ENCODE measurements around the gene TNFRSF1B. TPM values are rescaled to one million over a fixed set of nuclear protein-coding genes. Genes with fewer than 3 reads are reported as not detected.

TNFRSF1B gene
- total RNA-seq, 2 donors from 2014 or later = 13.7 to 28.7 TPM

DNA sequence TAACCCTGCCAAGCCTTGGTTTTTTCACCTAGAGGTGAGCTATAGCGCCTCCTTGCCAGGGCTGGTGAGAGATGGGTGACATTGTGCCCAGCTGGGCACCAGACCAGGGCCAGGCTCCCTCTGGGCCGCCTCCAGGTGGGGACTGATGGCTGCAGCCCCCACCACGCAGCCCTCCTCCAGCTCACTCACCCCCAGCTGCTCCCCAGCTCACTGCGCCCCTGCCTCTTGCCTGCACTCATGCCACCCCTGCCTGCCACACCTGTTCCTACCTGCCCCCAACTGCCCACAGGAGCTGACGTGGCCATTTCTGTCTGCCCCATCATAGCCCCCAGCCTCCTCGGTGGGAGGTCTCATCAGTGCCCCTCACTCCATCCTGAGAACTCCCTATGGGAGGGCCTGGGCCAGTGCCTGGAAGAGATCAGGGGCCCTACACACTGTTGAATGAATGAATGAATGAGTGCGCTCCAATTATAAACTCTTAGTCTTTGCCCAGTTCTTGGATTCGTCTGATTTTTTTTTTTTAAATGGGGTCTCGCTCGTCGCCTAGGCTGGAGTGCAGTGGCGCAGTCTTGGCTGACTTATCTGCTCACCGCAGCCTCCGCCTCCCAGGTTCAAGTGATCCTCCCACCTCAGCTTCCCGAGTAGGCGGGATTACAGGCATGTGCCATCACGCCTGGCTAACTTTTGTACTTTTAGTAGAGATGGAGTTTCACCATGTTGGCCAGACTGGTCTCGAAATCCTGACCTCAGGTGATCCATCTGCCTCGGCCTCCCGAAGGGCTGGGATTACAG lies 36.6 kb downstream of the TNFRSF1B start:
- ATAC-seq = no peak
- Histone ChIP-seq H3K4me3 (no peak overlapping the region), H3K27me3 (no peaks in the 10 kb centered on the region), H3K27ac (no peak overlapping the region), H3K9me3 (no peaks in the 10 kb centered on the region), H3K36me3 (replicated peaks in 1 of 2; ENCODE audit: insufficient read depth in 1 of 2, low read depth in 2 of 2) (no peaks in the 10 kb centered on the region), H3K4me1 (no peaks in the 10 kb centered on the region)
- intact Hi-C loops (cut with DNase I) = loop anchor here (2.0 kb wide), 1 partner anchor 81 kb away; no protein-coding TSS in a partner anchor
- WGBS, 2 donors = 82 to 83% methylated on average over 16 to 20 of the region's 20 CpGs
- DNase-seq = no peak
- TF ChIP-seq, protein P1, sequence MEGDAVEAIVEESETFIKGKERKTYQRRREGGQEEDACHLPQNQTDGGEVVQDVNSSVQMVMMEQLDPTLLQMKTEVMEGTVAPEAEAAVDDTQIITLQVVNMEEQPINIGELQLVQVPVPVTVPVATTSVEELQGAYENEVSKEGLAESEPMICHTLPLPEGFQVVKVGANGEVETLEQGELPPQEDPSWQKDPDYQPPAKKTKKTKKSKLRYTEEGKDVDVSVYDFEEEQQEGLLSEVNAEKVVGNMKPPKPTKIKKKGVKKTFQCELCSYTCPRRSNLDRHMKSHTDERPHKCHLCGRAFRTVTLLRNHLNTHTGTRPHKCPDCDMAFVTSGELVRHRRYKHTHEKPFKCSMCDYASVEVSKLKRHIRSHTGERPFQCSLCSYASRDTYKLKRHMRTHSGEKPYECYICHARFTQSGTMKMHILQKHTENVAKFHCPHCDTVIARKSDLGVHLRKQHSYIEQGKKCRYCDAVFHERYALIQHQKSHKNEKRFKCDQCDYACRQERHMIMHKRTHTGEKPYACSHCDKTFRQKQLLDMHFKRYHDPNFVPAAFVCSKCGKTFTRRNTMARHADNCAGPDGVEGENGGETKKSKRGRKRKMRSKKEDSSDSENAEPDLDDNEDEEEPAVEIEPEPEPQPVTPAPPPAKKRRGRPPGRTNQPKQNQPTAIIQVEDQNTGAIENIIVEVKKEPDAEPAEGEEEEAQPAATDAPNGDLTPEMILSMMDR (IDR thresholded peaks at IDR 0.05) = no peak

- Histone ChIP-seq H3K27me3 (no peaks in the 10 kb centered on the region), H3K36me3 (replicated peaks in 1 of 2; ENCODE audit: insufficient read depth in 1 of 2, low read depth in 2 of 2) (no peaks in the 10 kb centered on the region), H3K4me3 (no peak overlapping the region), H3K9me3 (no peaks in the 10 kb centered on the region), H3K4me1 (no peaks in the 10 kb centered on the region), H3K27ac (no peak overlapping the region)
- TF ChIP-seq, protein P1 (IDR thresholded peaks at IDR 0.05) = no peak
- TF ChIP-seq POLR2A (IDR thresholded peaks at IDR 0.05) = no peak
- DNase-seq (no peak), ATAC-seq (no peak)
- intact Hi-C loops (cut with DNase I) = loop anchor here (2.0 kb wide), 1 partner anchor 81 kb away; no protein-coding TSS in a partner anchor
- 79 to 81% methylated on average over 7 of the region's 7 CpGs for WGBS, 2 donors
Measured at GRCh38 chr1:12204140-12204539, 37.3 kb downstream of the TNFRSF1B start.

DNA sequence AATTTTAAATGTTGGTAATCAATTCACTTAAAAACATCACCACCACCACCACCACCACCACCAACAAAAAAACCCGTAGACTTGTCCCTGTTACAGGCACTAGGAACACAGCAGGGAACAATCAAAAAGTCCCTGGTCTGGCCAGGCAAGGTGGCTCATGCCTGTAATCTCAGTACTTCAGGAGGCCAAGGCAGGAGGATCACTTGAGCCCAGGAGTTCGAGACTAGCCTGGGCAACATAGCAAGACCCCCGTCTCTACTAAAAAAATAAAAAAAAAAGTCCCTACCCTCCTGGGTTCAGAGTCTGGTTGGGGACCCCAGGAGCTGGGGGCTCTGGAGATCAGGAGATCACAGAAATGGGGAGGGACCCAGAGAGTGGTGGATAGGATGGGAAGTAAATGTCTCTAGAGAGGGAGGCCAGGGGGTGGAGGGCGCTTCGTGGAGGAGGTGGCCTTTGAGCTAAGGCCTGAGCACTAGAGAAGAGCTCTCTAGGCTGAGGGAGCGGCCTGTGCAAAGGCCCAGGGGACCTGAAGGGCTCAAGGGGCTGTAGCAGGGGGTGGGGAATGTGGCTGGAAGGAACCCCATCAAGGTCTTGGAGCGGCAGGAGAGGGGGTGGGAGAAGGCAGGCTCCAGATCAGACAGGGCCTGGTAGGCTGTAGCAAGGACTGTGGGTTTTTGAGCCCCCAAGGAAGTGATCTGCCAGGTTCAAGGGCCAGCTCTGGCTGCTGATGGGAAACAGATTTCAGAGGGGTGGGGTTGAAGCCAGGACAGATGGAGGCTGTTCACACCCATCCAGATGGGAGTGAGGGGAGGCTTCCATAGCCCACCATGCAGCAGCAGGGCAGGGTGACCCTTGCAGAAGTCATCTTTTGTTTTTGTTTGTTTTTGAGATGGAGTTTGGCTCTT lies 38.2 kb downstream of the TNFRSF1B start:
- H3K36me3 ChIP-seq (replicated peaks in 1 of 2; ENCODE audit: insufficient read depth in 1 of 2, low read depth in 2 of 2) = no peaks in the 10 kb centered on the region
- intact Hi-C loops (cut with DNase I) = loop anchor here (2.0 kb wide), 1 partner anchor 82 kb away; no protein-coding TSS in a partner anchor

GRCh38 chr1:12206238-12206637 lies 39.4 kb downstream of the TNFRSF1B start:
- no peaks in the 10 kb centered on the region for H3K9me3 ChIP-seq
- intact Hi-C loops (cut with DNase I) = no loop called here
- H3K4me1 ChIP-seq = no peaks in the 10 kb centered on the region
- H3K36me3 ChIP-seq (replicated peaks in 1 of 2; ENCODE audit: insufficient read depth in 1 of 2, low read depth in 2 of 2) = no peaks in the 10 kb centered on the region
- WGBS, 2 donors = 55 to 73% methylated on average over 4 to 5 of the region's 5 CpGs
- no peak for DNase-seq
- no peak overlapping the region for H3K4me3 ChIP-seq
- TF ChIP-seq POLR2A (IDR thresholded peaks at IDR 0.05) = no peak
- TF ChIP-seq, protein P1 (IDR thresholded peaks at IDR 0.05) = no peak
- no peaks in the 10 kb centered on the region for H3K27me3 ChIP-seq
- no peak for ATAC-seq
- no peak overlapping the region for H3K27ac ChIP-seq

More for the DNA sequence above, 38.2 kb downstream of the TNFRSF1B start:
- no peaks in the 10 kb centered on the region for H3K4me1 ChIP-seq
- 56 to 64% methylated on average over 7 of the region's 7 CpGs for WGBS, 2 donors
- ATAC-seq = no peak
- no peaks in the 10 kb centered on the region for H3K27me3 ChIP-seq
- TF ChIP-seq POLR2A (IDR thresholded peaks at IDR 0.05) = no peak
- TF ChIP-seq, protein P1 (IDR thresholded peaks at IDR 0.05) = no peak
- no peak overlapping the region for H3K27ac ChIP-seq
- H3K9me3 ChIP-seq = no peaks in the 10 kb centered on the region
- DNase-seq = no peak
- no peak overlapping the region for H3K4me3 ChIP-seq

All from body of pancreas (tissue), 4 donors.